Parathyroid adenoma (tissue), 2 donors: ENCODE measurements around the gene LLGL2.
"Not testable (repeated sequence)": the region's sequence is repeated elsewhere in the genome, so short reads cannot be mapped to it uniquely, and the experiment has no call there.

Experiments used
- H2AFZ ChIP-seq: fragments of 300-600 bp; sonication (generic); one replicate; pipeline ENCODE4 v1.7.0; 2017; ENCODE audit warnings: antibody characterized with exemption, mild to moderate bottlenecking
- H3K27ac ChIP-seq: fragments of 300-600 bp; sonication (generic); one replicate; pipeline ENCODE4 v1.7.0; 2017
- H3K27me3 ChIP-seq: fragments of 300-600 bp; sonication (generic); one replicate; pipeline ENCODE4 v1.7.0; 2017; ENCODE audit warnings: low read length; ENCODE audit not compliant: control insufficient read depth, insufficient read depth
- H3K36me3 ChIP-seq: fragments of 300-600 bp; sonication (generic); one replicate; pipeline ENCODE4 v1.7.0; 2017; ENCODE audit warnings: low read length; ENCODE audit not compliant: control insufficient read depth, insufficient read depth
- H3K4me1 ChIP-seq: fragments of 300-600 bp; sonication (generic); one replicate; pipeline ENCODE4 v1.7.0; 2017; ENCODE audit warnings: control low read depth
- H3K4me2 ChIP-seq: fragments of 300-600 bp; sonication (generic); one replicate; pipeline ENCODE4 v1.7.0; 2017; ENCODE audit warnings: low read length
- H3K4me3 ChIP-seq: fragments of 300-600 bp; sonication (generic); one replicate; pipeline ENCODE4 v1.7.0; 2017; ENCODE audit warnings: low read depth, low read length
- H3K79me2 ChIP-seq: fragments of 300-600 bp; sonication (generic); one replicate; pipeline ENCODE4 v1.7.0; 2017; ENCODE audit warnings: control low read depth
- H3K9ac ChIP-seq: fragments of 300-600 bp; sonication (generic); one replicate; pipeline ENCODE4 v1.7.0; 2017; ENCODE audit warnings: mild to moderate bottlenecking
- H3K9me3 ChIP-seq: fragments of 300-600 bp; sonication (generic); one replicate; pipeline ENCODE4 v1.7.0; 2017; ENCODE audit warnings: low read length; ENCODE audit not compliant: control insufficient read depth
- CTCF ChIP-seq: fragments of 300-600 bp; sonication (generic); IDR thresholded peaks from one replicate; pipeline ENCODE4 v1.7.0; 2017; ENCODE audit warnings: antibody characterized with exemption, mild to moderate bottlenecking
- donor health status: primary hyperparathyroidism.

Gene LLGL2

GRCh38 chr17:75592348-75593020, 67.0 kb downstream of the LLGL2 start:
- Histone ChIP-seq H3K9me3 (no peaks in the 10 kb centered on the region), H3K9ac (no peak overlapping the region), H3K4me3 (no peak overlapping the region), H3K4me1 (no peaks in the 10 kb centered on the region), H2AFZ (no peak overlapping the region), H3K27me3 (no peaks in the 10 kb centered on the region), H3K27ac (no peak overlapping the region), H3K4me2 (no peak overlapping the region), H3K36me3 (no peaks in the 10 kb centered on the region), H3K79me2 (no peaks in the 10 kb centered on the region)
- no peak for TF ChIP-seq CTCF

- not testable (repeated sequence) for H3K4me3 ChIP-seq, H3K4me1 ChIP-seq, H3K27me3 ChIP-seq, H3K9ac ChIP-seq, H3K4me2 ChIP-seq, H3K79me2 ChIP-seq, H2AFZ ChIP-seq, H3K9me3 ChIP-seq, H3K36me3 ChIP-seq, H3K27ac ChIP-seq
Measured at GRCh38 chr17:75593430-75593829, 67.9 kb downstream of the LLGL2 start.

- no peaks in the 10 kb centered on the region for H3K79me2 ChIP-seq
- H3K4me1 ChIP-seq = no peaks in the 10 kb centered on the region
- no peak overlapping the region for H3K27ac ChIP-seq
- no peaks in the 10 kb centered on the region for H3K36me3 ChIP-seq
- no peak overlapping the region for H3K9ac ChIP-seq
- no peak overlapping the region for H3K4me3 ChIP-seq
- no peaks in the 10 kb centered on the region for H3K27me3 ChIP-seq
- no peak overlapping the region for H3K4me2 ChIP-seq
- no peak for TF ChIP-seq CTCF
- no peaks in the 10 kb centered on the region for H3K9me3 ChIP-seq
- no peak overlapping the region for H2AFZ ChIP-seq
Measured at GRCh38 chr17:75594499-75595283, 69.2 kb downstream of the LLGL2 start.

- Histone ChIP-seq H3K36me3 (no peaks in the 10 kb centered on the region), H3K4me2 (no peak overlapping the region), H3K27me3 (no peaks in the 10 kb centered on the region), H2AFZ (no peak overlapping the region), H3K27ac (no peak overlapping the region), H3K79me2 (no peaks in the 10 kb centered on the region), H3K4me3 (no peak overlapping the region), H3K4me1 (no peaks in the 10 kb centered on the region), H3K9ac (no peak overlapping the region), H3K9me3 (no peaks in the 10 kb centered on the region)
- TF ChIP-seq CTCF = no peak
Measured at GRCh38 chr17:75595284-75595919, 69.9 kb downstream of the LLGL2 start.

GRCh38 chr17:75595920-75596313, 70.4 kb downstream of the LLGL2 start:
- Histone ChIP-seq H3K9me3 (no peaks in the 10 kb centered on the region), H3K4me3 (no peak overlapping the region), H3K27ac (no peak overlapping the region), H3K36me3 (no peaks in the 10 kb centered on the region), H3K27me3 (no peaks in the 10 kb centered on the region), H3K4me1 (no peaks in the 10 kb centered on the region), H3K79me2 (no peaks in the 10 kb centered on the region), H3K4me2 (no peak overlapping the region), H3K9ac (no peak overlapping the region), H2AFZ (no peak overlapping the region)
- TF ChIP-seq CTCF = no peak
